ENCODE results near the gene TMEM201. TPM values are rescaled to one million over a fixed set of nuclear protein-coding genes. Genes with fewer than 3 reads are reported as not detected.
A peak's percentile ranks its signal among the peaks of the same experiment; 100 is the strongest.

TMEM201 gene
- total RNA-seq, 1 donor from 2014 or later: 1.9 TPM

DNA sequence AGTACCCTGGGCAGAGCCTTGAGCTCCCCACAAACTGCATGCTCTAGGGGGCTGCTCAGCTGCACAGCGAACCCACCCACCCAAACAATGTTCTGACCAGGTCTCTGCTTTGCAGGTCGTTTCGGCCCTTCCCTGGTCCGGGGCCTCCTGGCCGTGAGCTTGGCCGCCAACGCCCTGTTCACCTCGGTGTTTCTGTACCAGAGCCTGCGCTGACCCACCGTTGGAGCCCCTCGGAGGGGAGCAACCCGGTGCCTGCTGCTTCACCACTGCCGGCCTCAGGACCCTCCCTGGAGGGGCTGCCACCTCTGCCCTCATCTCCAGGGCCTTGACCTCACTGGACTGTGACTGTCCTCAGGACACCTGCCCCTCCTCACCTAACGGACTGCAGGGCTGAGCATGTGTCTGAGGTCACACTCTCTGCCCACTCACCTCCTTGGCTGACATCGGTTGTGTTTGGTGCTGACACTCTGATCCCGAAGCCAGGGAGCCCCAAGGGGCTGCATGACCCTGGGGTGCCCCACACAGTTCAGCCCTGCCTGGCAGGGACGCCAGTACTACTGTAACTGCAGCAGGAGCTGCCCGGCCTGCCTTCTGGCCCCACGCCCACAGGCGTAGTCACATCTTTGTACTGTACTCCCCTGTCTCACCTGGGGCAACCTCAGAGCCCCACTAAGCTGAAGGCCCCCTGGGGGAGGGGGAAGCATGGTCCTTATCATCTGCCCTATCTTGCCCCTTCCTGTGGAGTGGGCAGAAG lies 24.3 kb downstream of the TMEM201 start:
- TF ChIP-seq EZH2phosphoT487 (IDR thresholded peaks at IDR 0.05): no peak
- TF ChIP-seq, protein P1, sequence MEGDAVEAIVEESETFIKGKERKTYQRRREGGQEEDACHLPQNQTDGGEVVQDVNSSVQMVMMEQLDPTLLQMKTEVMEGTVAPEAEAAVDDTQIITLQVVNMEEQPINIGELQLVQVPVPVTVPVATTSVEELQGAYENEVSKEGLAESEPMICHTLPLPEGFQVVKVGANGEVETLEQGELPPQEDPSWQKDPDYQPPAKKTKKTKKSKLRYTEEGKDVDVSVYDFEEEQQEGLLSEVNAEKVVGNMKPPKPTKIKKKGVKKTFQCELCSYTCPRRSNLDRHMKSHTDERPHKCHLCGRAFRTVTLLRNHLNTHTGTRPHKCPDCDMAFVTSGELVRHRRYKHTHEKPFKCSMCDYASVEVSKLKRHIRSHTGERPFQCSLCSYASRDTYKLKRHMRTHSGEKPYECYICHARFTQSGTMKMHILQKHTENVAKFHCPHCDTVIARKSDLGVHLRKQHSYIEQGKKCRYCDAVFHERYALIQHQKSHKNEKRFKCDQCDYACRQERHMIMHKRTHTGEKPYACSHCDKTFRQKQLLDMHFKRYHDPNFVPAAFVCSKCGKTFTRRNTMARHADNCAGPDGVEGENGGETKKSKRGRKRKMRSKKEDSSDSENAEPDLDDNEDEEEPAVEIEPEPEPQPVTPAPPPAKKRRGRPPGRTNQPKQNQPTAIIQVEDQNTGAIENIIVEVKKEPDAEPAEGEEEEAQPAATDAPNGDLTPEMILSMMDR (IDR thresholded peaks at IDR 0.05): no peak
- TF ChIP-seq EZH2 (IDR thresholded peaks at IDR 0.05): no peak
- no peak overlapping the region for H3K9ac ChIP-seq
- peaks cover 11% of the 10 kb centered on the region for H3F3A ChIP-seq (ENCODE audit: low read depth)
- no peaks in the 10 kb centered on the region for H3K36me3 ChIP-seq
- no peaks in the 10 kb centered on the region for H3K4me1 Mint-ChIP-seq
- H4K20me1 ChIP-seq (ENCODE audit: low read depth): no peaks in the 10 kb centered on the region
- no peaks in the 10 kb centered on the region for H3K9me3 ChIP-seq (ENCODE audit: low read depth)
- no peak overlapping the region for H3K4me2 ChIP-seq
- no peak overlapping the region for H3K27ac Mint-ChIP-seq
- H3K9me3 Mint-ChIP-seq: no peaks in the 10 kb centered on the region
- peaks cover 6% of the 10 kb centered on the region for H3K36me3 Mint-ChIP-seq
- no peak overlapping the region for H2AFZ ChIP-seq (replicated peaks)
- no peaks in the 10 kb centered on the region for H3K79me2 ChIP-seq (ENCODE audit: low read depth)
- H3K4me3 ChIP-seq: no peak overlapping the region
- no peak overlapping the region for H3K27ac ChIP-seq
- H3K4me3 Mint-ChIP-seq: no peak overlapping the region
- no peaks in the 10 kb centered on the region for H3K4me1 ChIP-seq
- H3K27me3 Mint-ChIP-seq (ENCODE audit: insufficient read depth, low read depth): peaks cover 6% of the 10 kb centered on the region
- DNase-seq (ENCODE audit: low spot score): no peak
- no peaks in the 10 kb centered on the region for H3K27me3 ChIP-seq

DNA sequence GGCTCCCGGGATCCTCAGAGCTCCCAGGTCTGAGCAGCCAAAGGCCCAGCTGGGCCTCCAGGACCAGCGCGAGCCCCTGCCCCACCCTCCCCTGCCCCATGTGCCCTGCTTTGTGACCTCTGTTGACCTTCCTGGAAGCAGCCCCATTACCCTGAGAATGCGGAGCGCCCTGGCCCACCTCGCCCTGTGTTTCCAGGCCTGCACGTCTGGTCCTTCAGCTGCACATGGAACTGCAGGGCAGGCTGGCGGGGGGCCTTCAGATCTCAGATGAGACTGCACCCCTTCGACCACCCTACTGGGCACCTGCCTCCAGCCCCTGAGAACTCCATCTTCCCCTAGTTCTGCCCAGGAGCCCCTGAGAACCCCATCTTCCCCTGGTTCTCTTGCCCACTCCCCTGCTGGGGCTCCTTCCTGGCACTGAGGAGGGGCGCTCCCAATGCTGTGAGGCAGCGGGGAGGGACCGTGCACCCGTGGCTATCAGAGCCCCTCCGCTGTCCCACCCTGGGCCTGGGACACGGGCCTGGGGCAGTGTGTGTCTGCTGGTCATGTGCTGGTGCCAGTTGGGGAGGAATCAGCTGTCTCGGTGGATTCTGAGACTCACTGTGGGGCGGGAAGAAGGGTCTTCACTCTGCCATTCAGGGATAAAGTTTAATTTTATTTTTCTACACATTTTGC lies 25.1 kb downstream of the TMEM201 start:
- H3K27me3 ChIP-seq: no peaks in the 10 kb centered on the region
- no peak overlapping the region for H3K9ac ChIP-seq
- no peak overlapping the region for H2AFZ ChIP-seq (replicated peaks)
- H3K4me1 ChIP-seq: no peaks in the 10 kb centered on the region
- no peaks in the 10 kb centered on the region for H3K79me2 ChIP-seq (ENCODE audit: low read depth)
- H3K9me3 ChIP-seq (ENCODE audit: low read depth): no peaks in the 10 kb centered on the region
- peaks cover 11% of the 10 kb centered on the region for H3F3A ChIP-seq (ENCODE audit: low read depth)
- TF ChIP-seq EZH2 (IDR thresholded peaks at IDR 0.05) (no peak), EZH2phosphoT487 (IDR thresholded peaks at IDR 0.05) (no peak)
- TF ChIP-seq, protein P1 (IDR thresholded peaks at IDR 0.05): no peak
- Mint-ChIP-seq H3K4me3 (peak overlapping the region; percentile 50), H3K27me3 (ENCODE audit: insufficient read depth, low read depth) (peaks cover 6% of the 10 kb centered on the region), H3K9me3 (no peaks in the 10 kb centered on the region), H3K27ac (no peak overlapping the region), H3K4me1 (peaks cover under 1% of the 10 kb centered on the region), H3K36me3 (peaks cover 6% of the 10 kb centered on the region)
- no peak overlapping the region for H3K4me2 ChIP-seq
- no peak for DNase-seq (ENCODE audit: low spot score)
- no peak overlapping the region for H3K27ac ChIP-seq
- H4K20me1 ChIP-seq (ENCODE audit: low read depth): no peaks in the 10 kb centered on the region
- H3K36me3 ChIP-seq: no peaks in the 10 kb centered on the region
- no peak overlapping the region for H3K4me3 ChIP-seq

DNA sequence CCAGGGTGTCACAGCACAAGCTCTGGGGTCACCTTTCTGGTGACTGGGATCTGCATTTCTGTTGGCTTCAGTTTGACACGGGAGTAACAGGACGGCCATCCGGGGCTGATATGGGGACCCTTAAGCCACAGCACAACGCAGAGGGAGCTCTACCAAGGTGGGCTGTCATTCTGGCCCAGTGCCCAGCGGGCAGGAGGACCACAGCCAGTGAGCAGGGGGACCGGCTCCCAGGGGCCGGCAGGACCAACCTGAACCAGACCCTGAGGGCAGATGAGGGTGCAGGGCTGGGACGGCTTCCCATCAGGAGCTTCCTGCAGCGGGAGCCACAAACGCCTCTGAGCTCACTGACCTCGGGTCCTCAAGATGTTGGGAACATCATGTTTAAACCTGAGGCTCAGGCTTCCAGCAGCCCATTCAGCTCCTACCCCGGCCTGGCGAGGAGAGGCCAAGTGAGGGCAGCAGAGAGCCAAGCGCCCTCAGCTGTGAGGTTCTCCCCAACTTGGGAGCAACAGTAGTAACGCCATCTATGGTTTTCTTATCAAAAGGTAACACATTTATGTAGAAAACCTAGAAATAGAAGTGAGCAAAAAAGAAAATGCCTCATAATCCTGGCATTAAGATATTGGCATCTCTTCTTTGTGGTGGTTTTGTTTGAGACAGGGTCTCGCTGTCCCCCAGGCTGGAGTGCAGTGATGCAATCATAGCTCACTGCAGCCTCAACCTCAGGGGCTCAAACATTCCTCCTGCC lies 26.8 kb downstream of the TMEM201 start:
- Mint-ChIP-seq H3K9me3 (no peaks in the 10 kb centered on the region), H3K27me3 (ENCODE audit: insufficient read depth, low read depth) (peaks cover 6% of the 10 kb centered on the region), H3K36me3 (peaks cover 4% of the 10 kb centered on the region), H3K4me3 (no peak overlapping the region), H3K4me1 (peaks cover 5% of the 10 kb centered on the region), H3K27ac (no peak overlapping the region)
- H4K20me1 ChIP-seq (ENCODE audit: low read depth): no peaks in the 10 kb centered on the region
- no peaks in the 10 kb centered on the region for H3K4me1 ChIP-seq
- H3K9ac ChIP-seq: no peak overlapping the region
- H3K27me3 ChIP-seq: no peaks in the 10 kb centered on the region
- H3K79me2 ChIP-seq (ENCODE audit: low read depth): no peaks in the 10 kb centered on the region
- H3F3A ChIP-seq (ENCODE audit: low read depth): peaks cover 11% of the 10 kb centered on the region
- H3K4me3 ChIP-seq: no peak overlapping the region
- TF ChIP-seq EZH2 (IDR thresholded peaks at IDR 0.05) (no peak), EZH2phosphoT487 (IDR thresholded peaks at IDR 0.05) (no peak)
- TF ChIP-seq, protein P1 (IDR thresholded peaks at IDR 0.05): peak; percentile 79
- no peak overlapping the region for H3K4me2 ChIP-seq
- H3K9me3 ChIP-seq (ENCODE audit: low read depth): no peaks in the 10 kb centered on the region
- H2AFZ ChIP-seq (replicated peaks): no peak overlapping the region
- peak; percentile 70 for DNase-seq (ENCODE audit: low spot score)
- H3K27ac ChIP-seq: peak overlapping the region; percentile 37
- H3K36me3 ChIP-seq: no peaks in the 10 kb centered on the region
